Vagina (tissue), 2 donors: Measurements from ENCODE around the gene ANKRD39. TPM values are rescaled to one million over a fixed set of nuclear protein-coding genes. Genes with fewer than 3 reads are reported as not detected.
"Not testable (repeated sequence)": the region's sequence is repeated elsewhere in the genome, so short reads cannot be mapped to it uniquely, and the experiment has no call there.

ENCODE experiments used
- DNase-seq, 2 donors: peaks; one replicate each; pipeline ENCODE4 v3.0.0-alpha.2; 2017; ENCODE audit errors: extremely low spot score in 2 of 2
- H3K27ac ChIP-seq: fragments of 200-600 bp; sonication (generic); one replicate; pipeline ENCODE4 v1.5.1; 2019
- H3K27me3 ChIP-seq: fragments of 200-600 bp; sonication (generic); one replicate; pipeline ENCODE4 v1.5.1; 2019
- H3K36me3 ChIP-seq, 2 donors: fragments of 200-600 bp; sonication (generic); one replicate each; pipeline ENCODE4 v1.5.1; 2017 to 2019
- H3K4me1 ChIP-seq: fragments of 200-600 bp; sonication (generic); one replicate; pipeline ENCODE4 v1.5.1; 2019
- H3K4me3 ChIP-seq, 2 donors: fragments of 200-600 bp; sonication (generic); 1 replicate in 1 of 2; 2 replicates in 1 of 2; pipeline ENCODE4 v1.5.1; 2016 to 2019
- H3K9me3 ChIP-seq: fragments of 200-600 bp; sonication (generic); one replicate; pipeline ENCODE4 v1.5.1; 2019
- POLR2A ChIP-seq, 2 donors: fragments of 450-650 bp; IDR thresholded peaks; one replicate each; pipeline ENCODE4 v1.6.1; 2017; ENCODE audit warnings: antibody characterized with exemption in 2 of 2, mild to moderate bottlenecking in 2 of 2, moderate library complexity in 2 of 2
- POLR2AphosphoS5 ChIP-seq, 2 donors: sonication (generic); formaldehyde crosslinking; IDR thresholded peaks; one replicate each; pipeline ENCODE4 v1.9.0; 2017; ENCODE audit warnings: antibody characterized with exemption in 2 of 2, mild to moderate bottlenecking in 2 of 2, low read depth in 1 of 2; ENCODE audit not compliant: insufficient read depth in 1 of 2
- intact Hi-C: fragments of 100-400 bp; cut with DNase I; formaldehyde crosslinking; loops from one replicate; pipeline ENCODE4 v1.15.1; 2023
- total RNA-seq: library from RNA; depleted of rRNA; stranded (reverse); fragments of >200 nt; gene quantifications from one replicate; pipeline ENCODE4 v1.2.3, GENCODE V29; 2016
- TF ChIP-seq, protein P1 (sequence below), 3 experiments: fragments of 450-650 bp in 2 of 3; fragments of 200-600 bp in 1 of 3; sonication (generic) in 1 of 3; IDR thresholded peaks; one replicate each; pipeline ENCODE4 v1.5.1; 2017 to 2019; ENCODE audit warnings: antibody characterized with exemption in 3 of 3, mild to moderate bottlenecking in 2 of 3, moderate library complexity in 2 of 3

Gene ANKRD39
- total RNA-seq, 1 donor from 2014 or later: 20.4 TPM

DNA sequence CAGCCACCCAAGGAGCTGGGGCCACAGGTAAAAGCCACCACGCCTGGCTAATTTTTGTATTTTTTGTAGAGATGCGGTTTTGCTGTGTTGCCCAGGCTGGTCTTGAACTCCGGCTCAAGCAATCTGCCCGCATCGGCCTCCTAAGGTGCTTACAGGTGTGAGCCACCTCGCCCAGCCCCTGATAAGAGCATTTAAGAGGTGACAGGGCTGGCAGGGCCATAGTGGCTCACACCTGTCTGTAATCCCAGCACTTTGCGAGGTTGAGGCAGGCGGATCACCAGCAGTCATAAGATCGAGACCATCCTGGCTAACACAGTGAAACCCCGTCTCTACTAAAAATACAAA, 50.7 kb downstream of the ANKRD39 start:
- Histone ChIP-seq H3K9me3 (no peaks in the 10 kb centered on the region), H3K36me3 (peaks cover 0 to 26% of the 10 kb centered on the region in 2 donors), H3K27ac (no peak overlapping the region), H3K4me3 (no peak overlapping the region), H3K27me3 (no peaks in the 10 kb centered on the region), H3K4me1 (peaks cover 7% of the 10 kb centered on the region)
- TF ChIP-seq POLR2A (IDR thresholded peaks at IDR 0.05) (no peak), POLR2AphosphoS5 (IDR thresholded peaks at IDR 0.05; ENCODE audit: insufficient read depth in 1 of 2, low read depth in 1 of 2) (no peak)
- TF ChIP-seq, protein P1, sequence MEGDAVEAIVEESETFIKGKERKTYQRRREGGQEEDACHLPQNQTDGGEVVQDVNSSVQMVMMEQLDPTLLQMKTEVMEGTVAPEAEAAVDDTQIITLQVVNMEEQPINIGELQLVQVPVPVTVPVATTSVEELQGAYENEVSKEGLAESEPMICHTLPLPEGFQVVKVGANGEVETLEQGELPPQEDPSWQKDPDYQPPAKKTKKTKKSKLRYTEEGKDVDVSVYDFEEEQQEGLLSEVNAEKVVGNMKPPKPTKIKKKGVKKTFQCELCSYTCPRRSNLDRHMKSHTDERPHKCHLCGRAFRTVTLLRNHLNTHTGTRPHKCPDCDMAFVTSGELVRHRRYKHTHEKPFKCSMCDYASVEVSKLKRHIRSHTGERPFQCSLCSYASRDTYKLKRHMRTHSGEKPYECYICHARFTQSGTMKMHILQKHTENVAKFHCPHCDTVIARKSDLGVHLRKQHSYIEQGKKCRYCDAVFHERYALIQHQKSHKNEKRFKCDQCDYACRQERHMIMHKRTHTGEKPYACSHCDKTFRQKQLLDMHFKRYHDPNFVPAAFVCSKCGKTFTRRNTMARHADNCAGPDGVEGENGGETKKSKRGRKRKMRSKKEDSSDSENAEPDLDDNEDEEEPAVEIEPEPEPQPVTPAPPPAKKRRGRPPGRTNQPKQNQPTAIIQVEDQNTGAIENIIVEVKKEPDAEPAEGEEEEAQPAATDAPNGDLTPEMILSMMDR (IDR thresholded peaks at IDR 0.05): no peak
- intact Hi-C loops: no loop called here
- no peak for DNase-seq

GRCh38 chr2:96806468-96807126, 51.2 kb downstream of the ANKRD39 start:
- no peaks in the 10 kb centered on the region for H3K9me3 ChIP-seq
- TF ChIP-seq, protein P1 (IDR thresholded peaks at IDR 0.05): no peak
- TF ChIP-seq POLR2AphosphoS5 (IDR thresholded peaks at IDR 0.05; ENCODE audit: insufficient read depth in 1 of 2, low read depth in 1 of 2): no peak
- intact Hi-C loops: no loop called here
- peaks cover 2% of the 10 kb centered on the region for H3K4me1 ChIP-seq
- no peaks in the 10 kb centered on the region for H3K27me3 ChIP-seq
- no peak overlapping the region for H3K27ac ChIP-seq
- H3K36me3 ChIP-seq: peaks cover 0 to 31% of the 10 kb centered on the region in 2 donors
- no peak overlapping the region for H3K4me3 ChIP-seq
- no peak for DNase-seq

GRCh38 chr2:96805946-96806345, 51.9 kb downstream of the ANKRD39 start:
- H3K4me1 ChIP-seq, H3K9me3 ChIP-seq, DNase-seq, intact Hi-C loops, H3K27me3 ChIP-seq, H3K4me3 ChIP-seq, H3K27ac ChIP-seq: not testable (repeated sequence)
- H3K36me3 ChIP-seq: peaks cover 0 to 31% of the 10 kb centered on the region in 2 donors

GRCh38 chr2:96804986-96805385, 52.8 kb downstream of the ANKRD39 start:
- Histone ChIP-seq H3K27ac (no peak overlapping the region), H3K4me3 (no peak overlapping the region), H3K9me3 (no peaks in the 10 kb centered on the region), H3K4me1 (peaks cover 8% of the 10 kb centered on the region), H3K36me3 (peaks cover 0 to 27% of the 10 kb centered on the region in 2 donors), H3K27me3 (no peaks in the 10 kb centered on the region)
- no peak for DNase-seq
- intact Hi-C loops: no loop called here
- no peak for TF ChIP-seq POLR2A (IDR thresholded peaks at IDR 0.05)

GRCh38 chr2:96802721-96803120, 55.1 kb downstream of the ANKRD39 start:
- DNase-seq: no peak
- TF ChIP-seq, protein P1 (IDR thresholded peaks at IDR 0.05): no peak
- no peak for TF ChIP-seq POLR2A (IDR thresholded peaks at IDR 0.05)
- TF ChIP-seq POLR2AphosphoS5 (IDR thresholded peaks at IDR 0.05; ENCODE audit: insufficient read depth in 1 of 2, low read depth in 1 of 2): no peak
- H3K4me1 ChIP-seq: peaks cover 8% of the 10 kb centered on the region
- H3K27ac ChIP-seq: no peak overlapping the region
- no peaks in the 10 kb centered on the region for H3K27me3 ChIP-seq
- no peak overlapping the region for H3K4me3 ChIP-seq
- H3K36me3 ChIP-seq: peaks cover 0 to 22% of the 10 kb centered on the region in 2 donors
- H3K9me3 ChIP-seq: no peaks in the 10 kb centered on the region
- intact Hi-C loops: no loop called here

DNA sequence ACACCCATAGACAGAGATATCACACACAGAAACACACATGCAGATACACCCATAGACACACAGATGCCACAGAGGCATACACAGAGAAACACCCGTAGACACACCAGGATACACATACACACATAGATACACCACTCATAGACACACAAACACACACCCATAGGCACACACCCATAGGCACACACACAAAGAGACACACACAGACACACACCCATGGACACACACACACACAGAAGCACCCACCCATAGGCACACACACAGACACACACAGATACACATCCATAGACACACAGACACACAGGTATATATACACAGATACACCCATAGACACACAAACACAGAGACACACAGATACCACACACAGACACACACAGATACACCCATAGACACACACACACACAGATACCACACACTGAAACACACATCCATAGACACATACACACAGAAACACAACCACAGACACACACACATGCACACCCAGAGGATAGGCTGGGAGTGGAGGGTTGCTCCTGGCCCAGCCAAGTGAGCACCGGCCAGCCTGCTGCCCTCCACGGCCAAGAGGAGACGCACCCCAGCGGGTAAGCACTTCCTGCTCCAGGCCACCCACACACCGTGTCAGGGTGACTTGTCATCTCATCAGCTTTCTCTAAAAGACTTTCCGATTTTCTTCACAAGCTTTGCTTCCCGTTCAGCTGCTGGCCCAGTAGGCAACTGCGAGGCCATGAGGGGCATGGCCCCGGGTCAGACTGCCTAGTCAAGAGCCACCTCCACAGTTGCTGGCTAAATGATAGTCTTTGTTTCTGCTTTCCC, 55.8 kb downstream of the ANKRD39 start:
- Histone ChIP-seq H3K27ac (no peak overlapping the region), H3K4me3 (no peak overlapping the region), H3K4me1 (peaks cover 8% of the 10 kb centered on the region), H3K9me3 (no peaks in the 10 kb centered on the region), H3K27me3 (no peaks in the 10 kb centered on the region), H3K36me3 (peaks cover 0 to 22% of the 10 kb centered on the region in 2 donors)
- TF ChIP-seq, protein P1 (IDR thresholded peaks at IDR 0.05): no peak
- TF ChIP-seq POLR2AphosphoS5 (IDR thresholded peaks at IDR 0.05; ENCODE audit: insufficient read depth in 1 of 2, low read depth in 1 of 2) (no peak), POLR2A (IDR thresholded peaks at IDR 0.05) (no peak)
- no peak for DNase-seq
- intact Hi-C loops: no loop called here
